B cell (primary cell): ENCODE data around the gene MFRP. TPM values are rescaled to one million over a fixed set of nuclear protein-coding genes. Genes with fewer than 3 reads are reported as not detected.

Experiments used
- ATAC-seq: fragments of 200-7000 bp; cut with Tn5 transposase; one replicate; pipeline ENCODE4 v1.10.0; 2021; ENCODE audit warnings: low read depth, mild to moderate bottlenecking, moderate number of reproducible peaks, moderate library complexity
- CTCF ChIA-PET: fragments of 350-600 bp; sonication (Branson Sonifier 250); formaldehyde crosslinking; loops from one replicate; lab custom pipeline; 2021; ENCODE audit warnings: antibody characterized with exemption, inconsistent platforms; lab: Charles Lee
- POLR2A ChIA-PET: fragments of 350-600 bp; sonication (Branson Sonifier 250); formaldehyde crosslinking; loops from one replicate; lab custom pipeline; 2021; ENCODE audit warnings: antibody characterized with exemption; lab: Charles Lee
- DNase-seq: peaks from one replicate; pipeline ENCODE4 v3.0.0; 2013
- H2AFZ ChIP-seq: 2 replicates; pipeline ENCODE4 v1.6.1; 2012; ENCODE audit warnings: mild to moderate bottlenecking, low read depth, low read length; ENCODE audit not compliant: insufficient read depth, poor library complexity, severe bottlenecking
- H3K27ac ChIP-seq, 2 donors: 1 replicate in 1 of 2; 2 replicates in 1 of 2; pipeline ENCODE4 v1.5.1; 2012 to 2013; ENCODE audit warnings: low read length in 2 of 2, mild to moderate bottlenecking in 2 of 2, moderate library complexity in 1 of 2
- H3K27me3 ChIP-seq, 4 experiments: fragments of 200-600 bp in 1 of 4; sonication (generic) in 1 of 4; replicated peaks in 1 of 4; 1 replicate in 2 of 4; 2 replicates in 2 of 4; pipeline versions ENCODE4 v1.6.1 to v1.7.0; 2013 to 2016; ENCODE audit warnings: low read length in 3 of 4, mild to moderate bottlenecking in 2 of 4, mixed read lengths in 1 of 4, moderate library complexity in 1 of 4; ENCODE audit not compliant: insufficient read depth in 4 of 4, control insufficient read depth in 3 of 4; ENCODE audit errors: control extremely low read depth in 1 of 4
- H3K36me3 ChIP-seq, 2 experiments: replicated peaks in 1 of 2; 1 replicate in 1 of 2; 2 replicates in 1 of 2; pipeline versions ENCODE4 v1.6.1 to v1.7.1; 2013; ENCODE audit warnings: low read length in 1 of 2; ENCODE audit not compliant: insufficient read depth in 2 of 2, control insufficient read depth in 1 of 2; ENCODE audit errors: control extremely low read depth in 1 of 2, extremely low read depth in 1 of 2
- H3K4me1 ChIP-seq, 2 donors: fragments of 200-600 bp in 1 of 2; sonication (generic) in 1 of 2; 1 replicate in 1 of 2; 2 replicates in 1 of 2; pipeline versions ENCODE4 v1.5.1 to v1.6.1; 2013 to 2017; ENCODE audit warnings: low read length in 2 of 2; ENCODE audit not compliant: control insufficient read depth in 2 of 2, insufficient read depth in 2 of 2
- H3K4me2 ChIP-seq: replicated peaks from 2 replicates; pipeline ENCODE3; 2012; ENCODE audit warnings: mild to moderate bottlenecking, low read depth, low read length; ENCODE audit not compliant: poor library complexity, severe bottlenecking
- H3K4me3 ChIP-seq, 5 experiments: fragments of 200-600 bp in 1 of 5; sonication (generic) in 1 of 5; 1 replicate in 3 of 5; 2 replicates in 2 of 5; pipeline versions ENCODE4 v1.5.1 to v1.7.0; 2011 to 2016; ENCODE audit warnings: low read length in 4 of 5, mild to moderate bottlenecking in 4 of 5, low read depth in 2 of 5, control low read depth in 1 of 5, moderate library complexity in 1 of 5; ENCODE audit not compliant: insufficient read depth in 1 of 5; ENCODE audit errors: control extremely low read depth in 1 of 5, extremely low read depth in 1 of 5
- H3K79me2 ChIP-seq: fragments of 200-600 bp; sonication (generic); one replicate; pipeline ENCODE4 v1.6.0; 2016; ENCODE audit warnings: low read length; ENCODE audit not compliant: control insufficient read depth, insufficient read depth
- H3K9ac ChIP-seq: fragments of 200-600 bp; sonication (generic); 2 replicates; pipeline ENCODE4 v1.6.1; 2017; ENCODE audit warnings: mild to moderate bottlenecking, low read length, moderate library complexity
- H3K9me3 ChIP-seq, 3 donors: one replicate each; pipeline versions ENCODE4 v1.6.1 to v1.7.1; 2013; ENCODE audit warnings: low read length in 2 of 3; ENCODE audit not compliant: control insufficient read depth in 2 of 3, insufficient read depth in 1 of 3; ENCODE audit errors: control extremely low read depth in 1 of 3
- H4K20me1 ChIP-seq: 2 replicates; pipeline ENCODE4 v1.6.0; 2012; ENCODE audit warnings: mild to moderate bottlenecking, low read length; ENCODE audit not compliant: insufficient read depth, control insufficient read depth, poor library complexity, severe bottlenecking
- H3K27ac Mint-ChIP-seq: one replicate; pipeline ENCODE4 v1.8.0; 2021; ENCODE audit warnings: mixed read lengths
- H3K27me3 Mint-ChIP-seq: one replicate; pipeline ENCODE4 v1.8.0; 2021; ENCODE audit warnings: mixed read lengths
- H3K4me1 Mint-ChIP-seq: one replicate; pipeline ENCODE4 v1.8.0; 2021; ENCODE audit warnings: mixed read lengths
- H3K4me3 Mint-ChIP-seq: one replicate; pipeline ENCODE4 v1.8.0; 2021; ENCODE audit warnings: mixed read lengths
- H3K9me3 Mint-ChIP-seq: one replicate; pipeline ENCODE4 v1.8.0; 2022; ENCODE audit warnings: mixed read lengths; ENCODE audit not compliant: insufficient read depth
- CTCF ChIP-seq: fragments of 200-600 bp; IDR thresholded peaks from one replicate; pipeline ENCODE4 v1.8.0; 2022; ENCODE audit warnings: antibody characterized with exemption, mild to moderate bottlenecking
- EZH2 ChIP-seq: IDR thresholded peaks from 2 replicates; pipeline ENCODE4 v1.6.1; 2012; ENCODE audit warnings: borderline replicate concordance, low read depth, mild to moderate bottlenecking, moderate library complexity, low read length; ENCODE audit not compliant: insufficient read depth, poor library complexity, severe bottlenecking
- WGBS: methylation state at CpG from one replicate; pipeline ENCODE4 v1.1.5; 2013; ENCODE audit warnings: missing lambda C conversion rate; ENCODE audit not compliant: insufficient coverage; 5-methylcytosine and 5-hydroxymethylcytosine counted together
- intact Hi-C: fragments of 100-400 bp; cut with micrococcal nuclease; formaldehyde crosslinking; loops from one replicate; pipeline ENCODE4 v1.10.0; 2022
- polyA minus RNA-seq: library from RNA; depleted of rRNA, polyadenylated mRNA; stranded (reverse); fragments of >200 nt; gene quantifications from 2 replicates; pipeline ENCODE4 v1.2.3, GENCODE V29; 2012
- polyA plus RNA-seq: library from polyadenylated mRNA; depleted of rRNA; stranded (reverse); fragments of >200 nt; gene quantifications from 2 replicates; pipeline ENCODE4 v1.2.3, GENCODE V29; 2012
- total RNA-seq, 2 donors: library from RNA; stranded (reverse); fragments of 120-200 nt in 1 of 2; gene quantifications; 1 replicate in 1 of 2; 2 replicates in 1 of 2; pipeline versions ENCODE4 v1.2.3 to v1.2.4, GENCODE V29; 2013 to 2022

MFRP gene
- not detected in 2 replicates for total RNA-seq
- total RNA-seq (2013): not detected
- not detected in 2 replicates for polyA plus RNA-seq
- polyA minus RNA-seq: not detected in 2 replicates

GRCh38 chr11:119346605-119347004, at the start of gene MFRP:
MFRP (minus strand) TSS chr11:119346705; CDS start chr11:119346513, 192 bp downstream.
- H3K4me3 Mint-ChIP-seq: no peak within 1 kb of the TSS
- H3K4me1 Mint-ChIP-seq: peaks cover 5% of the 10 kb centered on the region
- H4K20me1 ChIP-seq: no peaks in the 10 kb centered on the region
- H2AFZ ChIP-seq: no peak within 1 kb of the TSS
- DNase-seq (no peak), ATAC-seq (no peak)
- H3K9me3 Mint-ChIP-seq: no peaks in the 10 kb centered on the region
- no peak within 1 kb of the TSS for H3K27ac Mint-ChIP-seq
- no peak within 1 kb of the TSS for H3K4me2 ChIP-seq
- H3K79me2 ChIP-seq: no peaks in the 10 kb centered on the region
- POLR2A ChIA-PET: no interaction called here
- no peaks in the 10 kb centered on the region for H3K9me3 ChIP-seq
- no peak for TF ChIP-seq CTCF
- no peak for TF ChIP-seq EZH2
- H3K9ac ChIP-seq: no peak within 1 kb of the TSS
- H3K4me1 ChIP-seq: peaks cover 4% of the 10 kb centered on the region in 2 donors
- H3K27me3 ChIP-seq: peaks cover 0 to 38% (median 10%) of the 10 kb centered on the region in 4 experiments
- no peak within 1 kb of the TSS for H3K4me3 ChIP-seq
- CTCF ChIA-PET: interaction anchor here (1.1 to 2.2 kb wide), 2 partner anchors 10 to 21 kb away, joined by 3 to 12 read pairs; no protein-coding TSS in a partner anchor
- WGBS: 57% methylated on average over 2 of the region's 6 CpGs
- H3K27ac ChIP-seq: no peak within 1 kb of the TSS
- H3K27me3 Mint-ChIP-seq: peaks cover 61% of the 10 kb centered on the region
- intact Hi-C loops: no loop called here
- no peaks in the 10 kb centered on the region for H3K36me3 ChIP-seq

- H3K4me3 Mint-ChIP-seq: no peak overlapping the region
- H2AFZ ChIP-seq: no peak overlapping the region
- peaks cover 0 to 15% (median 1%) of the 10 kb centered on the region in 4 experiments for H3K27me3 ChIP-seq
- H3K27ac ChIP-seq: no peak overlapping the region
- no peak for DNase-seq
- no peaks in the 10 kb centered on the region for H3K36me3 ChIP-seq
- no peak overlapping the region for H3K4me3 ChIP-seq
- no peaks in the 10 kb centered on the region for H3K9me3 ChIP-seq
- peaks cover 32% of the 10 kb centered on the region for H3K27me3 Mint-ChIP-seq
- ChIA-PET POLR2A (no interaction called here), CTCF (interaction anchor here (1.1 kb wide), 1 partner anchor 35 kb away, joined by 3 read pairs; no protein-coding TSS in a partner anchor)
- intact Hi-C loops: no loop called here
- ATAC-seq: no peak
- no peaks in the 10 kb centered on the region for H3K4me1 ChIP-seq
- H3K9me3 Mint-ChIP-seq: no peaks in the 10 kb centered on the region
- H3K4me1 Mint-ChIP-seq: no peaks in the 10 kb centered on the region
- H3K9ac ChIP-seq: no peak overlapping the region
- no peak overlapping the region for H3K27ac Mint-ChIP-seq
- 89% methylated on average over 6 of the region's 7 CpGs for WGBS
- no peaks in the 10 kb centered on the region for H3K79me2 ChIP-seq
- H3K4me2 ChIP-seq: no peak overlapping the region
- TF ChIP-seq EZH2 (no peak), CTCF (no peak)
- H4K20me1 ChIP-seq: no peaks in the 10 kb centered on the region
Measured at GRCh38 chr11:119391275-119391674, 44.8 kb upstream of the MFRP start.
